Measurements from ENCODE around the gene GALNT9.

The GALNT9 gene

GRCh38 chr12:132262256-132263060 lies 66.9 kb downstream of the GALNT9 start (continued):
- no peak for TF ChIP-seq ZC3H10 (CRISPR knock-in tag; IDR thresholded peaks at IDR 0.05)
- no peak for TF ChIP-seq BACH2 (CRISPR knock-in tag; IDR thresholded peaks at IDR 0.05; ENCODE audit: borderline replicate concordance)

- TF ChIP-seq ISL1 (CRISPR knock-in tag; IDR thresholded peaks at IDR 0.05) (no peak), SNAI2 (CRISPR knock-in tag; IDR thresholded peaks at IDR 0.05) (no peak), RARB (CRISPR knock-in tag; IDR thresholded peaks at IDR 0.05) (no peak), ZNF565 (CRISPR knock-in tag; conservative IDR thresholded peaks at IDR 0.05; ENCODE audit: low read depth) (no peak), PPARA (CRISPR knock-in tag; IDR thresholded peaks at IDR 0.05; ENCODE audit: borderline replicate concordance) (no peak), ZNF70 (CRISPR knock-in tag; IDR thresholded peaks at IDR 0.05) (no peak), OSR1 (CRISPR knock-in tag; IDR thresholded peaks at IDR 0.05) (no peak)
- no peak for ATAC-seq
These were observed 67.9 kb downstream of the GALNT9 start for GRCh38 chr12:132261328-132262138.

- ATAC-seq: no peak
- TF ChIP-seq TCF4 (CRISPR knock-in tag; IDR thresholded peaks at IDR 0.05; ENCODE audit: borderline replicate concordance) (no peak), CSDC2 (CRISPR knock-in tag; IDR thresholded peaks at IDR 0.05) (no peak), POU6F1 (CRISPR knock-in tag; IDR thresholded peaks at IDR 0.05; ENCODE audit: borderline replicate concordance, low read depth) (no peak), ISL1 (CRISPR knock-in tag; IDR thresholded peaks at IDR 0.05) (no peak), ZFP30 (CRISPR knock-in tag; IDR thresholded peaks at IDR 0.05) (no peak), BACH2 (CRISPR knock-in tag; IDR thresholded peaks at IDR 0.05; ENCODE audit: borderline replicate concordance) (no peak), ZNF565 (CRISPR knock-in tag; conservative IDR thresholded peaks at IDR 0.05; ENCODE audit: low read depth) (no peak), GLIS3 (CRISPR knock-in tag; IDR thresholded peaks at IDR 0.05) (no peak), CSRNP3 (CRISPR knock-in tag; IDR thresholded peaks at IDR 0.05) (no peak), ESRRG (CRISPR knock-in tag; IDR thresholded peaks at IDR 0.05) (no peak), ZFP3 (CRISPR knock-in tag; IDR thresholded peaks at IDR 0.05) (no peak), ZNF70 (CRISPR knock-in tag; IDR thresholded peaks at IDR 0.05) (no peak), ZNF8 (CRISPR knock-in tag; IDR thresholded peaks at IDR 0.05) (no peak), CREB5 (CRISPR knock-in tag; IDR thresholded peaks at IDR 0.05; ENCODE audit: low read depth) (no peak), SNAI2 (CRISPR knock-in tag; IDR thresholded peaks at IDR 0.05) (no peak), TOX (CRISPR knock-in tag; IDR thresholded peaks at IDR 0.05; ENCODE audit: borderline replicate concordance) (no peak), ZC3H10 (CRISPR knock-in tag; IDR thresholded peaks at IDR 0.05) (no peak), PPARA (CRISPR knock-in tag; IDR thresholded peaks at IDR 0.05; ENCODE audit: borderline replicate concordance) (no peak), PATZ1 (CRISPR knock-in tag; IDR thresholded peaks at IDR 0.05; ENCODE audit: borderline replicate concordance) (no peak), OSR1 (CRISPR knock-in tag; IDR thresholded peaks at IDR 0.05) (no peak)
These were observed 68.7 kb downstream of the GALNT9 start for GRCh38 chr12:132260721-132261120.
